ENCODE data around the gene MALRD1. TPM values are rescaled to one million over a fixed set of nuclear protein-coding genes. Genes with fewer than 3 reads are reported as not detected.
"Not testable (repeated sequence)": the region's sequence is repeated elsewhere in the genome, so short reads cannot be mapped to it uniquely, and the experiment has no call there.

Gene MALRD1
- total RNA-seq, 2 donors from 2014 or later: not detected

- DNase-seq (no peak), ATAC-seq (replicated peaks in 1 of 2) (no peak)
- no peak overlapping the region for H3K4me3 Mint-ChIP-seq
- no peaks in the 10 kb centered on the region for H3K27me3 Mint-ChIP-seq (ENCODE audit: low read depth)
- peaks cover 3 to 8% of the 10 kb centered on the region in 2 donors for H3K9me3 Mint-ChIP-seq
- no peaks in the 10 kb centered on the region for H3K36me3 Mint-ChIP-seq (ENCODE audit: insufficient read depth in 2 of 2)
- no peaks in the 10 kb centered on the region for H3K4me1 Mint-ChIP-seq (ENCODE audit: low read depth)
- no peak overlapping the region for H3K27ac Mint-ChIP-seq
Measured at GRCh38 chr10:19498393-19499290, 450.0 kb downstream of the MALRD1 start.

GRCh38 chr10:19499291-19499770 lies 450.7 kb downstream of the MALRD1 start:
- DNase-seq: no peak
- Mint-ChIP-seq H3K27me3 (ENCODE audit: low read depth) (no peaks in the 10 kb centered on the region), H3K4me3 (no peak overlapping the region), H3K4me1 (ENCODE audit: low read depth) (no peaks in the 10 kb centered on the region), H3K27ac (no peak overlapping the region), H3K36me3 (ENCODE audit: insufficient read depth in 2 of 2) (no peaks in the 10 kb centered on the region), H3K9me3 (peaks cover 3 to 5% of the 10 kb centered on the region in 2 donors)
- no peak for ATAC-seq (replicated peaks in 1 of 2)

- no peak for ATAC-seq (replicated peaks in 1 of 2)
- Mint-ChIP-seq H3K4me3 (no peak overlapping the region), H3K4me1 (ENCODE audit: low read depth) (no peaks in the 10 kb centered on the region), H3K9me3 (peaks cover 3 to 4% of the 10 kb centered on the region in 2 donors), H3K27me3 (ENCODE audit: low read depth) (no peaks in the 10 kb centered on the region), H3K27ac (no peak overlapping the region), H3K36me3 (ENCODE audit: insufficient read depth in 2 of 2) (no peaks in the 10 kb centered on the region)
- no peak for DNase-seq
Measured at GRCh38 chr10:19500959-19501358, 452.4 kb downstream of the MALRD1 start.

- peaks cover 3% of the 10 kb centered on the region in 2 donors for H3K9me3 Mint-ChIP-seq
- DNase-seq (no peak), ATAC-seq (replicated peaks in 1 of 2) (no peak)
- H3K4me3 Mint-ChIP-seq: no peak overlapping the region
- H3K4me1 Mint-ChIP-seq (ENCODE audit: low read depth): no peaks in the 10 kb centered on the region
- no peaks in the 10 kb centered on the region for H3K27me3 Mint-ChIP-seq (ENCODE audit: low read depth)
- no peaks in the 10 kb centered on the region for H3K36me3 Mint-ChIP-seq (ENCODE audit: insufficient read depth in 2 of 2)
- H3K27ac Mint-ChIP-seq: no peak overlapping the region
Measured at GRCh38 chr10:19505320-19506312, 457.0 kb downstream of the MALRD1 start.

GRCh38 chr10:19510005-19510732 lies 461.6 kb downstream of the MALRD1 start:
- not testable (repeated sequence) for H3K4me1 Mint-ChIP-seq (ENCODE audit: low read depth); H3K4me3 Mint-ChIP-seq; DNase-seq; ATAC-seq (replicated peaks in 1 of 2); H3K9me3 Mint-ChIP-seq; H3K27me3 Mint-ChIP-seq (ENCODE audit: low read depth); H3K36me3 Mint-ChIP-seq (ENCODE audit: insufficient read depth in 2 of 2); H3K27ac Mint-ChIP-seq

GRCh38 chr10:19518109-19518508 lies 469.5 kb downstream of the MALRD1 start:
- DNase-seq: no peak
- H3K27ac Mint-ChIP-seq: no peak overlapping the region
- H3K36me3 Mint-ChIP-seq (ENCODE audit: insufficient read depth in 2 of 2): no peaks in the 10 kb centered on the region
- peaks cover 1 to 3% of the 10 kb centered on the region in 2 donors for H3K9me3 Mint-ChIP-seq
- no peak overlapping the region for H3K4me3 Mint-ChIP-seq
- H3K27me3 Mint-ChIP-seq (ENCODE audit: low read depth): no peaks in the 10 kb centered on the region
- ATAC-seq (replicated peaks in 1 of 2): no peak
- H3K4me1 Mint-ChIP-seq (ENCODE audit: low read depth): no peaks in the 10 kb centered on the region

GRCh38 chr10:19518632-19519031 lies 470.0 kb downstream of the MALRD1 start:
- Mint-ChIP-seq H3K4me1 (ENCODE audit: low read depth) (no peaks in the 10 kb centered on the region), H3K27me3 (ENCODE audit: low read depth) (no peaks in the 10 kb centered on the region), H3K27ac (no peak overlapping the region), H3K36me3 (ENCODE audit: insufficient read depth in 2 of 2) (no peaks in the 10 kb centered on the region), H3K9me3 (peaks cover 0 to 3% of the 10 kb centered on the region in 2 donors), H3K4me3 (no peak overlapping the region)
- DNase-seq (no peak), ATAC-seq (replicated peaks in 1 of 2) (peak in 1 of 2 donors; percentile 25)

- no peaks in the 10 kb centered on the region for H3K36me3 Mint-ChIP-seq (ENCODE audit: insufficient read depth in 2 of 2)
- no peaks in the 10 kb centered on the region for H3K27me3 Mint-ChIP-seq (ENCODE audit: low read depth)
- peaks cover 2 to 6% of the 10 kb centered on the region in 2 donors for H3K9me3 Mint-ChIP-seq
- H3K27ac Mint-ChIP-seq: no peak overlapping the region
- DNase-seq (no peak), ATAC-seq (replicated peaks in 1 of 2) (no peak)
- H3K4me3 Mint-ChIP-seq: no peak overlapping the region
- H3K4me1 Mint-ChIP-seq (ENCODE audit: low read depth): no peaks in the 10 kb centered on the region
Measured at GRCh38 chr10:19531324-19531723, 482.7 kb downstream of the MALRD1 start.

GRCh38 chr10:19532411-19532810 lies 483.8 kb downstream of the MALRD1 start:
- no peaks in the 10 kb centered on the region for H3K4me1 Mint-ChIP-seq (ENCODE audit: low read depth)
- H3K36me3 Mint-ChIP-seq (ENCODE audit: insufficient read depth in 2 of 2): no peaks in the 10 kb centered on the region
- peaks cover 6% of the 10 kb centered on the region in 2 donors for H3K9me3 Mint-ChIP-seq
- H3K4me3 Mint-ChIP-seq: no peak overlapping the region
- no peak for DNase-seq
- H3K27me3 Mint-ChIP-seq (ENCODE audit: low read depth): no peaks in the 10 kb centered on the region
- no peak for ATAC-seq (replicated peaks in 1 of 2)
- H3K27ac Mint-ChIP-seq: no peak overlapping the region

- no peaks in the 10 kb centered on the region for H3K36me3 Mint-ChIP-seq (ENCODE audit: insufficient read depth in 2 of 2)
- H3K4me3 Mint-ChIP-seq: no peak overlapping the region
- no peak for ATAC-seq (replicated peaks in 1 of 2)
- no peaks in the 10 kb centered on the region for H3K27me3 Mint-ChIP-seq (ENCODE audit: low read depth)
- no peak for DNase-seq
- peaks cover 0 to 10% of the 10 kb centered on the region in 2 donors for H3K9me3 Mint-ChIP-seq
- H3K27ac Mint-ChIP-seq: no peak overlapping the region
- H3K4me1 Mint-ChIP-seq (ENCODE audit: low read depth): no peaks in the 10 kb centered on the region
Measured at GRCh38 chr10:19541299-19541698, 492.7 kb downstream of the MALRD1 start.

GRCh38 chr10:19546224-19546623 lies 497.6 kb downstream of the MALRD1 start:
- ATAC-seq (replicated peaks in 1 of 2): no peak
- Mint-ChIP-seq H3K27ac (no peak overlapping the region), H3K4me1 (ENCODE audit: low read depth) (no peaks in the 10 kb centered on the region), H3K9me3 (peaks cover 3 to 12% of the 10 kb centered on the region in 2 donors), H3K36me3 (ENCODE audit: insufficient read depth in 2 of 2) (no peaks in the 10 kb centered on the region), H3K4me3 (no peak overlapping the region), H3K27me3 (ENCODE audit: low read depth) (no peaks in the 10 kb centered on the region)
- DNase-seq: no peak

- DNase-seq (no peak), ATAC-seq (replicated peaks in 1 of 2) (no peak)
- Mint-ChIP-seq H3K27me3 (ENCODE audit: low read depth) (no peaks in the 10 kb centered on the region), H3K27ac (no peak overlapping the region), H3K4me3 (no peak overlapping the region), H3K4me1 (ENCODE audit: low read depth) (no peaks in the 10 kb centered on the region), H3K9me3 (peaks cover 5 to 13% of the 10 kb centered on the region in 2 donors), H3K36me3 (ENCODE audit: insufficient read depth in 2 of 2) (no peaks in the 10 kb centered on the region)
Measured at GRCh38 chr10:19549503-19549902, 500.9 kb downstream of the MALRD1 start.

Measured in activated T-cell treated with anti-CD3 and anti-CD28 coated beads, Interleukin-2, amount 50 U/mL, for 72 hours (primary cell).